Measurements from ENCODE around the gene KCNH4.
A peak's percentile ranks its signal among the peaks of the same experiment; 100 is the strongest.

KCNH4 gene

GRCh38 chr17:42180922-42181850 is at the start of gene KCNH4:
Gene KCNH4 (minus strand): TSS chr17:42181142. CDS start chr17:42180945, 197 bp downstream.
- POLR2A ChIA-PET = interaction anchor here (0.5 to 1.2 kb wide), 4 partner anchors 13 to 63 kb away, joined by 3 to 22 read pairs (median 4); partner anchors contain the start of gene GHDC
- Histone ChIP-seq H3K36me3 (ENCODE audit: control insufficient read depth in 2 of 2, insufficient read depth in 1 of 2, low read length in 2 of 2) (no peaks in the 10 kb centered on the region), H3K4me1 (ENCODE audit: control insufficient read depth, insufficient read depth, low read length) (no peaks in the 10 kb centered on the region), H3K9me3 (ENCODE audit: control insufficient read depth, insufficient read depth, low read depth, low read length) (no peaks in the 10 kb centered on the region), H3K27ac (ENCODE audit: extremely low read depth, low read depth, low read length) (no peak within 1 kb of the TSS), H3K4me3 (ENCODE audit: low read depth, low read length) (peak within 1 kb of the TSS; percentile 28)
- CTCF ChIA-PET = interaction anchor here (0.6 to 1.9 kb wide), 18 partner anchors 9 to 359 kb away, joined by 3 to 8 read pairs (median 4); partner anchors contain the start of gene GHDC
- TF ChIP-seq ZIC2 (tag by site-specific recombination; IDR thresholded peaks at IDR 0.05) (peak; percentile 18; the same call in 1 of the 2 replicates), GLIS1 (tag by site-specific recombination; IDR thresholded peaks at IDR 0.05) (peak; percentile 24; the same call in 1 of the 2 replicates), KLF1 (tag by site-specific recombination; IDR thresholded peaks at IDR 0.05) (peak; percentile 96), HOXD13 (CRISPR knock-in tag; IDR thresholded peaks at IDR 0.05; ENCODE audit: borderline replicate concordance) (no peak), ZNF626 (tag by site-specific recombination; IDR thresholded peaks at IDR 0.05) (no peak), PRDM4 (tag by site-specific recombination; IDR thresholded peaks at IDR 0.05) (peak; percentile 85), ZBTB8A (tag by site-specific recombination; IDR thresholded peaks at IDR 0.05) (peak; percentile 48), ZNF19 (tag by site-specific recombination; IDR thresholded peaks at IDR 0.05; ENCODE audit: low read depth) (no peak), PRDM10 (tag by site-specific recombination; IDR thresholded peaks at IDR 0.05) (peak; percentile 18; the same call in 1 of the 2 replicates), ZNF645 (tag by site-specific recombination; IDR thresholded peaks at IDR 0.05) (no peak), ZNF16 (tag by site-specific recombination; IDR thresholded peaks at IDR 0.05; ENCODE audit: low read depth) (no peak), CTCF (tag by site-specific recombination; IDR thresholded peaks at IDR 0.05) (peak; percentile 26; the same call in 1 of the 2 replicates), KLF9 (tag by site-specific recombination; IDR thresholded peaks at IDR 0.05; ENCODE audit: low read depth) (peak; percentile 98), EGR2 (tag by site-specific recombination; IDR thresholded peaks at IDR 0.05; ENCODE audit: low read depth) (0 out of 2 replicates have a peak, but pooled peaks have one; percentile 30), ZSCAN18 (tag by site-specific recombination; IDR thresholded peaks at IDR 0.05) (no peak), ZNF548 (tag by site-specific recombination; IDR thresholded peaks at IDR 0.05) (no peak), ZNF658 (tag by site-specific recombination; IDR thresholded peaks at IDR 0.05) (no peak), ZNF354C (tag by site-specific recombination; IDR thresholded peaks at IDR 0.05; ENCODE audit: borderline replicate concordance, low read depth) (no peak), KLF17 (tag by site-specific recombination; IDR thresholded peaks at IDR 0.05) (no peak), SP2 (tag by site-specific recombination; IDR thresholded peaks at IDR 0.05) (peak; percentile 77), ZBTB10 (tag by site-specific recombination; IDR thresholded peaks at IDR 0.05) (peak; percentile 74)
